Pons (tissue), 1 donor: ENCODE measurements around the gene ABCG1.

Source experiments
- DNase-seq: peaks from one replicate; pipeline ENCODE4 v3.0.0-alpha.2; 2016; ENCODE audit warnings: low spot score

ABCG1 gene

GRCh38 chr21:42307106-42307505 lies 88.2 kb downstream of the ABCG1 start:
- no peak for DNase-seq

GRCh38 chr21:42308161-42308913 lies 89.4 kb downstream of the ABCG1 start:
- no peak for DNase-seq

- no peak for DNase-seq
Measured at GRCh38 chr21:42308914-42309752, 90.2 kb downstream of the ABCG1 start.

GRCh38 chr21:42309753-42310213 lies 90.8 kb downstream of the ABCG1 start:
- DNase-seq: peak; percentile 26

- no peak for DNase-seq
Measured at GRCh38 chr21:42310411-42311001, 91.6 kb downstream of the ABCG1 start.

DNA sequence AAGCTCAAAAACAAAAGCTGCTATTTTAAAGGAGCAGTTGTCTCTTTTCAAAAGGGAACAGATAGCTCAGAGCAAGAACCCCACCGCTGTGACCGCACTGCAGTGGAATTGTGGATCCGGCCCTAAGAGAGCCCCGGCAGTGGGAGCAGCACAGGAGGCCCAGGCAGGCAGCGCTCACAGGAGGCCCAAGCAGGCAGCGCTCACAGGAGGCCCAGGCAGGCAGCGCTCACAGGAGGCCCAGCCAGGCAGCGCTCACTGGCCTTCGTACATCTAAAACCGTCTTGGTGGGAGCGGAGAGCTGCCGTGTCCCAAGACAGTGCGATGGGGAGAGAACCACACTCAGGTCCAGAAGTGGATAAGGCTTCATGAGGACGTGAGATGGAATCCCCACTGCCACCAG lies 92.2 kb downstream of the ABCG1 start:
- no peak for DNase-seq

GRCh38 chr21:42311816-42312625 lies 93.1 kb downstream of the ABCG1 start:
- no peak for DNase-seq

- no peak for DNase-seq
Measured at GRCh38 chr21:42312626-42313104, 93.7 kb downstream of the ABCG1 start.

GRCh38 chr21:42313501-42313969 lies 94.6 kb downstream of the ABCG1 start:
- no peak for DNase-seq

- no peak for DNase-seq
Measured at GRCh38 chr21:42314616-42315295, 95.8 kb downstream of the ABCG1 start.

DNA sequence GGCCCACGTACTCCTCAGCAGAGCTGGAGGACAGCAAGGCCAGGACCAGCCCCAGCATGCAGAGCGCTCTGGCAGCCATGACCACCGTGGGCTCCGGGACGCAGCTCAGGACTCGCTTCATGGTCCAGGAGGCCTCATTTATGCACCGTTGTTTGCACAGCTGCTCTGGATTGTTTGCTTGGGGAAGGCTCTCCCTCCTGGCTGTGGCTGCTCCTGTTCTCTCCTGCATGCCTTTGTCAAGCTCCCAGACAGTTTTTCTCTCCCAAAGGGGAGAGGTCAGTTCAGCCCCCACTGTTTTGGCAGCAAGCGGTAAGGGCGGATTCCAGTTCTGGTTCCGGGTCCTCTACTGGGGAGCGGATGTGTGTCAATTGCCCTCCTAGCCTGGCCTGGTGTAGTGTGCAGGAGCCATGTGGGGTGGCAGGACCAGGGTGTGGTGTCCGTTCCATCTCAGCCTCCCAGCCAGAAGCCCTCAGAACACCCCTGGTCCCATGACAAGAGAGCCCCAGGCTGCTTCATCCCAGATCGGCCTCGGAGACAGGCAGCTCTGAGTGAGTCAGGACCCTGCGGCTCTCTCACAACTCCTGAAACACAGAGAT lies 96.5 kb downstream of the ABCG1 start, which contains the start of gene TFF3:
Gene TFF3, minus strand, starts transcription at position 114 of the 596 bp plus-strand sequence. Its CDS starts 35 bp downstream, at position 79.
- DNase-seq: no peak

GRCh38 chr21:42316891-42317290 lies 98.0 kb downstream of the ABCG1 start:
- no peak for DNase-seq

DNA sequence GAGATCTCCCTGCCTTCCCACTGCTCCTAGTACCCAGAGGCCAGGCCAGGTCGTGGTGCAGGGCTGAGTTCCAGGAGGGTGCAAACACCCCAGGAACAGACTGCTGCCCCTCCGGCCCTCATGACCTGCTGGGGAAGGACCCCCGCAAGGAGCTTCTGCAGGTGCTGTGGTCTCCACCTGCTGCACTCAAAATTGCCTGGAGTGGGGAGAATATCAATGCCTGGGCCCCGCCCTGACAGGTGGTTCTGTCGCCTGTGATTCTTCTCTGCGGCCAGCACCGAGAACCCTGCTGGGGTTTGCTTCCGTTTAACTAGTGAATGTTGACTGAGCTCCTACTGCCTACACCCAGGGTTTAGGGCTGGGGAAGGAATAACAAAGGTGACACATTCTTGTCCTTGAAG lies 98.4 kb downstream of the ABCG1 start:
- DNase-seq: no peak

DNA sequence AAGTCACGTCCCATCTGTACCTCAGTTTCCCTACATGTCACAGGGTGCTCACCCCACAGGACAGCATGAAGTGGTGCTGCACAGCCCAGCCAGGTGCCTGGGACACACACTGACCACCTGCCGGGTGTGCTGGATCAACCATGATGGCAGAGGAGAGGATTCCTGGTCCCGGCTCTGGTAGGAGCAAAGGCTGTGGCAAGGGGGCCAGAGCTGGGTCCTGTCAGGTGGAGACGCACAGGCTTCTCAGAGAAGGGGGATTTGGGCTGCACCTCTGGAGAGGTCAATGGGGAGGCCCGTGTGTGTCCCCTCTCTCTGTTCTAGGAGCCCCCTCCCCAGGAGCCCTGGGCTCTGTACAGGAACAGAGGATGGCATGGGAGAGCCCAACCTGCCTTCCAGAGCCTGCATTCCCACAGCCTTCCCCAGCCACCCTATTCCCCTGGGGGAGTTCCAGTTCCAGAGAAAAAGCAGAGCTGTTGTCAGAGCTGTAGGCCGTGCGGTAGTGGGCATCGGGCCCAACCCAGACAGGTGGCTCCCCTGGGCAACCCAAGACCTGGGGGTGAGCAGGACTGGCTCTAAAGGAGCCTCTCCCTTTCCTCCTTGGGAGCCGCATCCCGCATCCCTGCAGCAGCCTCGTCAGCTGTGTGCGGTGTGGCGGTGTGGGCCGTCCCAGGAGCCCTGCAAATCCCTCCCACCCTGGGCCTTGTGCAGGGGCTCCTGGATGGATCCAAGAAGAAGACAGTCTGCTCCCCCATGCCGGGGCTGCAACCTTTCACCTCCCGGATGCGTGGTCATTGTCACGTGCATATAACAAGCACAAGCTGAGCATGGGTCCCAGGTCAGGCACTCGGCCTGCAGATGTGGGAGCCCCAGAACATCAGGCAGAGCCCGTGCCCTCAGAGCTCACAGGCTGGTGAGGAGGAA lies 99.1 kb downstream of the ABCG1 start:
- DNase-seq: no peak

DNA sequence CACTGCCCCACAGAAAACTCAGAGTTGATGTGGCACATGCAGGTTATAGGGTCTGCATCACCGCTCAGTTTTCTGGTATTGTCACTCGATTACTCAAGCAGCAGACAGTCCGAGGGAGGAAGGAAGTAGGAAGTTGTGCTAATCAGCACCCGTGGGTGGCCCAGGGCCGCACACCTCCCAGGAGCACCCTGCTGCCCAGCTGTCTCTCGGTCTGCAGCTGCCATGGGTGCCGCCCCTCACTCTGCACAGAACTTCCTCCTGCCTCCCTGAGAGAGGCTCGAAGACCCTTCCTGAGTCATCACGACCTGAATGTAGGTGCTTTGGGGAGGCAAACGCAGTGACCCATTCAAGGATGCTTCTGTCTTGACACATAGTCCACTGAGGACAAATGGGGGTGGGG lies 100.4 kb downstream of the ABCG1 start:
- DNase-seq: no peak

DNA sequence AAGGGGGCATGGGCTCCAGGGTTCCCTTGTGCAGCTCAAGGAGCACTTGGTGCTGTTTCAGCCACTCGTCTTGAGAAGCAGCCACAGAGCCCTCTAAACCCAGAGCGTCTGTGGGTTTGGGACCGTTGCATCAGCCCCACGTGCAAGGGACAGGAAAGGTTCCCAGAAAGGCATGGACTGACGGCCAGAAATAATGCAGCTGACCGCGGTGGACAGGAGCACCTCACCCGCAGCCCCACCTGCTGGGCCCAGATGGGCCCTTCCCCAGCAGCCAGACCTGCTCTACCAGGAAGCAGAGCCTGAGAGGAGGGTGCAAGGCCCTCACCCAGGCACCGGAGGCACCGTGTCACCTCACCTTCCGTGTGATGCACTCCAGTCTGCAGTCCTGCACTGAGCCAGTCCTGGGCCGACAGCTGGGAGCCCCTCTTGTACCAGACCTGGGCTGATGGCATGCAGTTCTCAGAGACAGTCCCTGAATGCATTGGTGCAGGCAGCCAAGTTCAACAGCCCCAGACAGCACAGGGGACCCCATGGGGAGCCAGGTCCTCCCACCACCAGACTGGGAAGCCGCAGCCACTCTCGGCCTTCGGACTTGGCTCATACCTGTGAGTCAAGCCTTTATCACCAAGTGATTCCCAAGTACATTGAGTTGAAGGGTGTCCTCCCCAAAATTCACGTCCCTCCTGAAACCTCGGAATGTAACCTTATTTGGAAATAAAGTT lies 101.1 kb downstream of the ABCG1 start:
- no peak for DNase-seq

DNA sequence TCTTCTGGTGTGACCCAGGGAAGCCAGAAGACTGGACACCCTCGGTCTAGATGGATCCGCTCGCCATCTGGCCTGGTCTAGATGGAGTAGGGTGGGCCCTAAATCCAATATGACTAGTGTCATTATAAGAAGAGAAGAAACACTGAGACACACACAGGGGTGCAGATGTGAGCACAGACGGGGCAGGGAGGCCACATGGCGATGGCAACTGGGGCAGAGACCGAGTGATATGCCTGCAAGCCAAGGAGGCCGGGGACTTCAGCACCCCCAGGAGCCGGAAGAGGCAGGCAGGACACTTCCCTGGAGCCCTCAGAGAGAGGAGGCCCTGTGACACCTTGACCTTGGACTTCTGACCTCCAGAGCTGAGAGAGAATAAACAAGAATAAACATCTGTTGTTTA lies 101.9 kb downstream of the ABCG1 start:
- DNase-seq: no peak

GRCh38 chr21:42321231-42321630 lies 102.3 kb downstream of the ABCG1 start:
- no peak for DNase-seq

DNA sequence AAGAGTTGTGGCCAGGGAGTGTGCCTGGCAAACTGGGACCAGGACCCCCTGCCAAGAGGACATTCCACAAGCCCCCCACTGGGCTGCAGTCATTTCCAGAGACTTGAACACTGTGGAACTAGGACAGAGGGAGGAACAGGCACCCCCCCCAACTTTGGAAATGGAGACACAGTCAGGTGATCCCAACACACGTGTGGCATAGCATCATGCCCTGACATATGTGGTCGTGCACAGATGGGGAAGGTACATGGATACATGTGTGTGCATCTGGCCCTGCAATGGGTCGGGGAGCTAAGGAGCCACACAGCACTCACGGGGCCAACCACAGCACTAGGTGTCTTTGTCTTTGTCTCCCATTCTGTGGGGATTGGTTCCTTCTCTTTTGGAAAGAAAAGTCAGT lies 102.9 kb downstream of the ABCG1 start:
- DNase-seq: no peak
